ENCODE data around the gene SLC6A7.

The SLC6A7 gene

GRCh38 chr5:150175076-150175475, 14.8 kb upstream of the SLC6A7 start:
- TF ChIP-seq CTCF (IDR thresholded peaks at IDR 0.05; ENCODE audit: low read depth, low read length) = no peak
- no peak for DNase-seq (ENCODE audit: low read depth)
- no peak overlapping the region for H3K4me3 ChIP-seq (ENCODE audit: low read depth, low read length)

- no peak overlapping the region for H3K4me3 ChIP-seq (ENCODE audit: low read depth, low read length)
- DNase-seq (ENCODE audit: low read depth) = peak; percentile 65
- TF ChIP-seq MYC (IDR thresholded peaks at IDR 0.05; ENCODE audit: low read depth, low read length) (no peak), POLR2A (IDR thresholded peaks at IDR 0.05; ENCODE audit: extremely low read depth, insufficient read length) (no peak), CTCF (IDR thresholded peaks at IDR 0.05; ENCODE audit: low read depth, low read length) (peak; percentile 57)
- TF ChIP-seq, protein P1, sequence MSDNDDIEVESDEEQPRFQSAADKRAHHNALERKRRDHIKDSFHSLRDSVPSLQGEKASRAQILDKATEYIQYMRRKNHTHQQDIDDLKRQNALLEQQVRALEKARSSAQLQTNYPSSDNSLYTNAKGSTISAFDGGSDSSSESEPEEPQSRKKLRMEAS (IDR thresholded peaks at IDR 0.05; ENCODE audit: low read depth, low read length) = peak; percentile 35; the same call in 1 of the 2 replicates
Observed at GRCh38 chr5:150175536-150175935, 14.3 kb upstream of the SLC6A7 start.

GRCh38 chr5:150176745-150177477, 13.0 kb upstream of the SLC6A7 start:
- no peak overlapping the region for H3K4me3 ChIP-seq (ENCODE audit: low read depth, low read length)
- peak; percentile 45 for DNase-seq (ENCODE audit: low read depth)
- TF ChIP-seq CTCF (IDR thresholded peaks at IDR 0.05; ENCODE audit: low read depth, low read length) (no peak), MYC (IDR thresholded peaks at IDR 0.05; ENCODE audit: low read depth, low read length) (no peak), POLR2A (IDR thresholded peaks at IDR 0.05; ENCODE audit: extremely low read depth, insufficient read length) (no peak)

GRCh38 chr5:150177721-150178120, 12.1 kb upstream of the SLC6A7 start:
- H3K4me3 ChIP-seq (ENCODE audit: low read depth, low read length) = no peak overlapping the region
- DNase-seq (ENCODE audit: low read depth) = no peak
- TF ChIP-seq CTCF (IDR thresholded peaks at IDR 0.05; ENCODE audit: low read depth, low read length) = no peak
- TF ChIP-seq, protein P1 (IDR thresholded peaks at IDR 0.05; ENCODE audit: low read depth, low read length) = no peak
- no peak for TF ChIP-seq MYC (IDR thresholded peaks at IDR 0.05; ENCODE audit: low read depth, low read length)
- TF ChIP-seq POLR2A (IDR thresholded peaks at IDR 0.05; ENCODE audit: extremely low read depth, insufficient read length) = no peak

DNA sequence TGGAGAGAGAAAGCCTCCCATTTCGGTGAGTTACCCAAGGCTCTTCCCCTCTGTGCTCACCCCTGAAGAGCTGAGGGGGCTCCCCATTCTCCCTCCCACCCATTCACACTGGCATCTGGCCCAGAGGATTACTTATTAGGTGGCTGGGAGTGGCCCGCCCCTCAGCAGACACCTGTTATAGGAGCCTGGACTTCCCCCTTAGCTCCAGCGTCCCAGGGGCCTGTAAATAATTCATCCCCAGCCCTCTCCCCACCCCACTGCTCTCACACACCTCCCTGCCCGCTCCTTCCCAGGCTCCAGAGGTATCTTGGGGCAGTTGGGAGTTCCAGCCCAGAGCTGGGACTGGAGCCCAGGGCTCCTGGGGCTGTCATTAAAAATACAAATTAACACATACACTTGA, 11.6 kb upstream of the SLC6A7 start:
- TF ChIP-seq CTCF (IDR thresholded peaks at IDR 0.05; ENCODE audit: low read depth, low read length) (no peak), POLR2A (IDR thresholded peaks at IDR 0.05; ENCODE audit: extremely low read depth, insufficient read length) (no peak), MYC (IDR thresholded peaks at IDR 0.05; ENCODE audit: low read depth, low read length) (no peak)
- TF ChIP-seq, protein P1 (IDR thresholded peaks at IDR 0.05; ENCODE audit: low read depth, low read length) = no peak
- no peak overlapping the region for H3K4me3 ChIP-seq (ENCODE audit: low read depth, low read length)
- no peak for DNase-seq (ENCODE audit: low read depth)

GRCh38 chr5:150179019-150179620, 10.7 kb upstream of the SLC6A7 start:
- no peak overlapping the region for H3K4me3 ChIP-seq (ENCODE audit: low read depth, low read length)
- DNase-seq (ENCODE audit: low read depth) = no peak
- TF ChIP-seq POLR2A (IDR thresholded peaks at IDR 0.05; ENCODE audit: extremely low read depth, insufficient read length) = no peak
- no peak for TF ChIP-seq CTCF (IDR thresholded peaks at IDR 0.05; ENCODE audit: low read depth, low read length)
- no peak for TF ChIP-seq MYC (IDR thresholded peaks at IDR 0.05; ENCODE audit: low read depth, low read length)
- TF ChIP-seq, protein P1 (IDR thresholded peaks at IDR 0.05; ENCODE audit: low read depth, low read length) = no peak
